Stimulated activated CD8-positive, alpha-beta memory T cell treated with anti-CD3 and anti-CD28 coated beads, Interleukin-4, amount 100 ng/mL, for 1 hour (primary cell): ENCODE measurements around the gene TTLL11.

Source experiments
- DNase-seq, 2 donors: peaks; one replicate each; pipeline ENCODE4 v3.0.0-alpha.2; 2020; ENCODE audit warnings: low read depth in 2 of 2, low spot score in 1 of 2

TTLL11 gene

DNA sequence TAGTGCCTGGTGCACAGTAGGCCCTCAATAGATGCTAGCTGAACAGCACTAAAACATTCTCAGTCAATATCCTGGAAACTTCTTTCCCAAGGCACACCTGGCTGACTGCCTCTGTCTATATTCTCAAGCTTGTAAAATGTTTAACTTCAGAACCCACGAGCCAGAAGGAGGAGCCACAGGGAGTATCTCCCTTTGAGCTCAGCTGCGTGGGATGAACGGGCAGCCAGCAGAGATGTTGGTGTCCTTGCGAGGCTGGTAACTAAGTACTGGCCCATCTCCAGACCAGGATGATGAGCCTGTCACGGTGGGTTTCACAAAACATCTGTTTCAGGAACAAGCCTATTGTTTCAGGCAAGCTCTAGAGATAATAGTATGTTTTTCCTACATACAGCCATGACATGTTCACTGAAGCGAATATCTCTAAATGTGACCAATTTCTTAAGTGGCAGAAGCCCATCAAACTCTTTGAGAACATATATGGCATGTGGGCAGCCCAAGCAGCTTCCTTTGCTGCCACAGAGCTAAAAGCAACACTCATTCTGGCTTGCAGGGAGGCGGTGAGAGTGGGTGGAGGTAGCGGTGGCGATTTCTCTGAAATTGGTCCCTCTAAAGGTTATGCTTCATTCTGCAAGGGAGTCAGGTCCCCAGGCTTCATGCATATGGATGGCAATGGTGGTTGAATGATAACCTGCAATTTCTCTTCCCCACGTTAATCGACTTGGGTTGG, 206.2 kb downstream of the TTLL11 start:
- DNase-seq, result no peak

DNA sequence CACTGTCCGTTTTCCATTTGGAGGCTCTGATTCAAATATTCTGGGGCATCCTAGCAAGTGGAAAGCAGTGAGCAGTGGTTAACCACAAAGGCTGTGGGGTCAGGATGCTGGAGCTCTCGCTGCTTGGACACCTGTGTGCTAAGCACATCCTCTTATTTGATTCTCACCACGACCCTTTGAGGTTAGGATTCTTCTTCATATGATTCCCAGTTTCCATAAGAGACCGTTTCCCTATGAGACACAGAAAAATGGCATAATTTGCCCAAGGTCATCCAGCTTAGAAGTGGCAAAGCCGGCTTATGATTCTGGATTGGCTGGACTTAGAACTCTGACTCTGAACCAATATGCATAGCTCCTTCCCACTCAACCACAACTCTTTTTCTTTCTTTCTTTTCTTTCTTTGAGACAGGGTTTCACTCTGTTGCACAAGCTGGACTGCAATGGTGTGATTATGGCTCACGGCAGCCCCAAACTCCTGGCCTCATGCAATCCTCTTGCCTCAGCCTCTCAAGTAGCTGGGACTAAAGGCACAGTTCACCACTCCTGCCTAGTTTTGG, 207.7 kb downstream of the TTLL11 start:
- no peak for DNase-seq

- DNase-seq, result no peak
Measured at GRCh38 chr9:121884057-121884541, 209.0 kb downstream of the TTLL11 start.

- no peak for DNase-seq
Measured at GRCh38 chr9:121883281-121884056, 209.6 kb downstream of the TTLL11 start.

GRCh38 chr9:121881920-121882500, 211.1 kb downstream of the TTLL11 start:
- no peak for DNase-seq

DNA sequence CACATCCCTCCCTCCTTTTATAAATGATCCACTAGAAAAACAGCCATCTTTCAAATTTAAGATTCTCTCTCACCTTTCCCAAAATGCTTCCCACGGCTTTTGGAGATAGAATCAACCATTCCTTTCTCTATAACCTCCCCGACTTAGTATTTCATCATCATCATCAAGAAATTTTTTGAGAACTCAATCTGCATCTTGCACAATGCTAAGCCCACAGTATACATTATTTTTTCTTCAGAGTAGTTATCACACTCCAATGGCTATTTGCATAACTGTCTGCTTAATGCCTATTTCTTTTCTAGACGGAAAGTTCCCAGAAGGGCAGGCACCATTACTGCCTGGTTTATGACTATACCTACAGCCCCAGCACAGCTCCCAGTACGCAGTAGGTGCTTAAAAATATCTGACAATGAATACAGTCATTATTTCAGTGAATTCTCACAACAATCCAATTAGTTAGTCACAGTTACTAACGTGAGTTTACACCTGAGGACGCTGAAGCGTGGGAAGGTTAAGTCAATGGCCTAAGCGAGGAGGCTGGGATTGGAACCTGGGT, 212.7 kb downstream of the TTLL11 start:
- DNase-seq, result no peak

- DNase-seq, result no peak
Measured at GRCh38 chr9:121878271-121878822, 214.8 kb downstream of the TTLL11 start.

- no peak for DNase-seq
Measured at GRCh38 chr9:121876658-121877271, 216.3 kb downstream of the TTLL11 start.

- DNase-seq, result no peak
Measured at GRCh38 chr9:121876255-121876654, 216.9 kb downstream of the TTLL11 start.

- DNase-seq, result no peak
Measured at GRCh38 chr9:121874524-121874923, 218.6 kb downstream of the TTLL11 start.

DNA sequence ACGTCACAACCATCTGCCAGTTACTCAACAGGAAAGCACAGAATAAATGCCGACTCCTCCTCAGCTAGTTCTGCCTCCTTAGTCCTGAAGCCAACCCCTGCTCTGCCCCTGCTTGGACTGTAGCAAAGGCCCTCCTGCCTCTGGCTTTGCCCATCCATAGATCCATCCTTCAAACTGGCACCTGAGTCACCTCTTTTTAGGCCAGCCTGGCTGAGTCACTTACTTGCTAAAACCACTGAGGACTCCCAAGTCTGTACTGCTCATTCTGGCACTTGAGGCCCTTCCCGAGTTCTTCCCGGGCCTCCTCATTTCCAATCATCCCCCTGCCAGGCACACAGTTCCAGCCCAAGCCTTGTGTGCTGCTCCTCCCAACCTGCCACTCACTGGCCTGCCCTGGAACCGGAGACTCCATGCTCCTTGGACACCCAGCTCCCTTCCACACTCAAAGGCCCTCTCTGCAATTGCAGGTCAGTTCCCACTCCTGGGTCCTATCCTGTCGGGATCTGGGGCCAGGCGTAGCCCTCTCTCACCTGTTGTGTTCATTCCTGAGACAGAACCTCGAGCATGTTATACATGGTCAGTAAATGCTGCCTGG, 221.6 kb downstream of the TTLL11 start:
- DNase-seq, result no peak

GRCh38 chr9:121870271-121870670, 222.8 kb downstream of the TTLL11 start:
- DNase-seq, result no peak

GRCh38 chr9:121868626-121869025, 224.5 kb downstream of the TTLL11 start:
- DNase-seq, result no peak

DNA sequence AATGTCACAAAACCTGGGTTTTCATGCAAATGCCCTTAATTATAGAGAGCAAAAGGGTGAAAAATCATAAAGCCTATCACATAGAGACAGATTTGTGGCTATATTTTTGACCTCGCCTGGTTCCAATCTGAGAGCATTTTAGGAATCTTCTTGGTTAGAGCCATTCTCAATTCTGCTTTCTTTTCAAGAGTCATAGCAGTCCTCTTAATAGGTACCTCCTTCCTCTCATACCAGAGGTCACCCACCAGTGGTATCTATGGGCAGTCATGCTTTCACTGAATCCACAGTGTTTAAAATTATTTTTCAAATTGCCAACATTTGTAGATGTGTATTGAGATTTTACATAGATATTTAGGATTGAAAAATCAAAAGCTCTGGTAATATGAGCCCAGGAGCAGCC, 226.2 kb downstream of the TTLL11 start:
- no peak for DNase-seq

GRCh38 chr9:121865884-121866283, 227.2 kb downstream of the TTLL11 start:
- no peak for DNase-seq

DNA sequence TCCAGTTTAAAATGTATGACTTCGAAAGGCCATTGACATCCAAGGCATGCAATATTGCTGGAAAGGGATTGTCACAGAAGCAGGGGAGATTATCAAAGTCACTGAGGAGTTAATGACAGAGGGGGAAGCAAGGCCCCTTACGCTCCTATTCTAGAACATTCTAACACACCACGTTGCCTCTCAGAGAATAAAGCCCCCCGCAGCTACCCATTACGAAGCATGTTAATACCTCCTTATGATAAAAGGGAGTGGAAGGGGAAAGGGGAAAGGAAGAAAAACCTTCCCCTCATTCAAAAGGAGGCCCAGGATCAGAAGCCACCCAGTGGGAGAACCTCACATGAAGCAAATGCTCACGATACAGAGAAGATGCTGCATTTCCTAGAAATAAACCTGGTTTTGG, 228.0 kb downstream of the TTLL11 start:
- DNase-seq, result no peak

DNA sequence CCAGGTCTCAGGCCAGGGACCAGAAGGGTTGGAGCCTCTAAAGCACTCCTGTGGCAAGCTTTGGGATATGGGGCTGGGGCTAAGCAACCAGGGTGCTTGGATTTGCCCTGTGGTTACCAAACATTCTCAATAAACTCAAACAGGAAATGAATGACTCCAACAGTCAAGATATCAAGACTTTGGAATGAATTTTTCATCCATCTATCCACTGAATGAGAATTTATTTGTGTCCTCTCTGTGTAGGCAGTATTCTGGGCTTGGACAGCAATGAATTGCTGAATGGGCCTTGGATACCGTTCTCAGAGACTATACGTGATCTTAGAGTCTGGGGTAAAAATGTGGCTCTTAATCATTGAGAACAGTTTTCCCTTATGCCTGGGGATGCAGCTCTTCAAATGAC, 229.2 kb downstream of the TTLL11 start:
- no peak for DNase-seq

DNA sequence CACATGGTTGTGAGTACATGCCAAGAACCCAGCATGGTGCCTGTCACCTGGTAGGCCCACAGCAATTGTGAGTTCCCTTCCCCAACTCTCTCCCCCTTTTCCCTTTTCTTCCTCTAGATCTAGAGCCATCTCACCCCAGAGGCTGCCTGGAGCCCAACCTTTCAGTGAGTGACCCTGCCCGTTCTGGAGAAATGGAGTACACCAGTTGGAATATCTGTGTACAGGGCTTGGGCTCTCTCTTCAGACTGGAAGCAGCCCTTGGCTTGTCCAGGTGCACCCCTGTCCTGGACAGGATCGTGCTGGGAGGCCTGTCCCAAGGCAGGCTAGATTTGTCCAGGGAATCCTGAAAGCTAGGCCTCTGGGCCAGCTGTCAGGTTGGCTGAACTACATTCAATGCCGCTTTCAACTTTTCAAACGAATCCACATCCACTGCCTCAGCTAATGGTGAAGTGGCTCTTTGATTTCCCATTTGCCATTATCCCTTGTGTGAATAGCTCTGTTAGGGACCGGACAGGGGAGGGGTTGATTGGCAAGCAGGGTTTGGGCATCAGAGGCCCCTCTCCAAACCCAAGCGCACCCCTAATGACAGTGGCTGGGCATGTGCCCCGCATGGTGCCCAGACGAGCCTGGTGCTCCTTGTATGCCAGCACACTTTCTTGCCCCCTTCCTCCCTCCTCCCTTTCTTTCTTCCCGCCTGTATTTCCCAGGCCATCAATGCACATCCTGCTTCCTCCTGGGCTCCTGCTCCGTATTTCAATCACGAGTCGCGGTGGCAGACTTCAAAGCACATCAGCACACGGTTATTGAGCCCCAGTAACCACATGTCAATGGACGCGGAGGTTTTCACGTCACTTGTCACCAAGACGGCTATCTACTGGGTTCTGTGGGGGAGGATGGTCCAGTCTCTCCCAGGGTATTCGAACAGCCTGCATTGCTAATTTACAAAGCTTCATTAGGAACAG, 230.5 kb downstream of the TTLL11 start:
- no peak for DNase-seq

DNA sequence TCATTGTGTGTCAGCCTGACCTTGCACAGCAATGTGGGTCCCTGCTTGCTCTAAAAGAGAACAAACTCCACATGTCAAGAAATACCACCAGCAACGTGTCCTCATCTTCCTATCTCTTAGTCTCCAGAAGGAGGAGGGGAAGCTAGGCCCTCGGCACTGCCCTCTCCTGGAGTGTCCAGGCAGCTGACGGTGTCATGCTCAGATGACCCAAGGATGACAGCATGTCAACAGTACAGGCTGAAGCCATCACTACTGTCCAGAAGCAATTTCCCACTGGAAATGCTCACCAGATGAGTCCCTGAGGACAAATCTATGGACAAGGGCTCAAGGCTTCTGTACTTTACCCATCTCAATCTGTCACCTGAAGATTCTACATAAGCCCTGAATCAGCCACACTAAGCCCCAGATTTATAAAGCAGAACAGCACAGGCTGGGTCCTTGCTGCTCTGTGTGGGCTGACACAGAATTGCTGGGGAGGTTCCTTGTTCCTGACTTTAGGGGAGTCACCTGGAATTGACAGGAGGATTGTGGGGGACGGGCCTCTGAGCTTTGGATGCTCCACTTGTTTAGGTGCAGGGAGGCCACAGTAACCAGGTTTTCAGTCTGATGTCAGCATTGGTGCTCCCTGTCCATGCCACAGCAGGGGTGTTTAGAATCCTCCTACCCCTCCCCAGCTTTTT, 231.5 kb downstream of the TTLL11 start:
- DNase-seq, result no peak
